Measurements from ENCODE around the gene HERC5. TPM values are rescaled to one million over a fixed set of nuclear protein-coding genes. Genes with fewer than 3 reads are reported as not detected.
A peak's percentile ranks its signal among the peaks of the same experiment; 100 is the strongest.
"Not testable (repeated sequence)": the region's sequence is repeated elsewhere in the genome, so short reads cannot be mapped to it uniquely, and the experiment has no call there.

Gene HERC5
- total and polyA plus RNA-seq, 3 experiments from 2014 or later: 7.0 to 14.3 (median 8.3) TPM

- Mint-ChIP-seq H3K27ac (no peak overlapping the region), H3K36me3 (no peaks in the 10 kb centered on the region)
- POLR2A ChIA-PET: no interaction called here
Measured at GRCh38 chr4:88537709-88538108, 80.8 kb downstream of the HERC5 start.

GRCh38 chr4:88539322-88540068, 82.6 kb downstream of the HERC5 start:
- H3K4me1 Mint-ChIP-seq; H3K27ac ChIP-seq (ENCODE audit: low read depth, low read length); H3K4me3 ChIP-seq (ENCODE audit: low read length); H3K36me3 ChIP-seq (ENCODE audit: insufficient read depth, low read length); H3K27me3 ChIP-seq (ENCODE audit: insufficient read depth, low read length, poor library complexity, severe bottlenecking); POLR2A ChIA-PET; H3K36me3 Mint-ChIP-seq; H3K9me3 ChIP-seq (ENCODE audit: low read length); H3K9me3 Mint-ChIP-seq; H3K4me1 ChIP-seq (ENCODE audit: insufficient read depth, low read length); H3K27me3 Mint-ChIP-seq: not testable (repeated sequence)
- Mint-ChIP-seq H3K4me3 (peak overlapping the region in 1 of 7 donors; percentile 50), H3K27ac (peak overlapping the region in 2 of 8 donors; percentile 41 to 85)
- CTCF ChIA-PET: interaction anchor here (0.6 to 3.5 kb wide), 42 partner anchors 9 to 598 kb away, joined by 3 to 24 read pairs (median 4); partner anchors contain the start of gene PYURF
- peak; percentile 57 to 81 (median 63) for DNase-seq

More at GRCh38 chr4:88537709-88538108, 80.8 kb downstream of the HERC5 start:
- H3K27ac ChIP-seq (ENCODE audit: low read depth, low read length): no peak overlapping the region
- H3K4me1 ChIP-seq (ENCODE audit: insufficient read depth, low read length): peaks cover 4% of the 10 kb centered on the region
- H3K9me3 ChIP-seq (ENCODE audit: low read length): no peaks in the 10 kb centered on the region
- no peaks in the 10 kb centered on the region for H3K27me3 Mint-ChIP-seq
- H3K4me1 Mint-ChIP-seq: peaks cover 5 to 9% (median 6%) of the 10 kb centered on the region in 3 donors
- CTCF ChIA-PET: interaction anchor here (0.8 to 1.4 kb wide), 3 partner anchors 11 to 160 kb away, joined by 3 read pairs; partner anchors contain the start of gene NAP1L5
- no peaks in the 10 kb centered on the region for H3K27me3 ChIP-seq (ENCODE audit: insufficient read depth, low read length, poor library complexity, severe bottlenecking)
- no peak overlapping the region for H3K4me3 ChIP-seq (ENCODE audit: low read length)
- H3K4me3 Mint-ChIP-seq: no peak overlapping the region
- no peak for DNase-seq
- no peaks in the 10 kb centered on the region for H3K9me3 Mint-ChIP-seq
- H3K36me3 ChIP-seq (ENCODE audit: insufficient read depth, low read length): no peaks in the 10 kb centered on the region

- H3K9me3 Mint-ChIP-seq: no peaks in the 10 kb centered on the region
- CTCF ChIA-PET: no interaction called here
Measured at GRCh38 chr4:88549815-88550214, 92.9 kb downstream of the HERC5 start.

More at GRCh38 chr4:88549815-88550214, 92.9 kb downstream of the HERC5 start:
- Mint-ChIP-seq H3K4me1 (no peaks in the 10 kb centered on the region), H3K36me3 (no peaks in the 10 kb centered on the region), H3K27me3 (peaks cover 1 to 4% of the 10 kb centered on the region in 2 donors), H3K4me3 (no peak overlapping the region), H3K27ac (peak overlapping the region in 1 of 8 donors; percentile 19)
- no peaks in the 10 kb centered on the region for H3K9me3 ChIP-seq (ENCODE audit: low read length)
- POLR2A ChIA-PET: no interaction called here
- DNase-seq: no peak
- no peak overlapping the region for H3K4me3 ChIP-seq (ENCODE audit: low read length)
- no peak overlapping the region for H3K27ac ChIP-seq (ENCODE audit: low read depth, low read length)
- H3K36me3 ChIP-seq (ENCODE audit: insufficient read depth, low read length): no peaks in the 10 kb centered on the region
- no peaks in the 10 kb centered on the region for H3K4me1 ChIP-seq (ENCODE audit: insufficient read depth, low read length)
- H3K27me3 ChIP-seq (ENCODE audit: insufficient read depth, low read length, poor library complexity, severe bottlenecking): no peaks in the 10 kb centered on the region

Other genes with a start within 250 kb of the HERC5 start
- 10 to 100 TPM; 38.2 to 44.3 TPM for gene PPM1K, start 172.6 kb upstream of the HERC5 start, total RNA-seq
- gene PPM1K, start 172.6 kb upstream of the HERC5 start, polyA plus RNA-seq: 81.9 TPM
- gene HERC6, start 78.3 kb upstream of the HERC5 start, total RNA-seq: 1 to 10 TPM; 3.7 to 5.4 TPM
- gene HERC6, start 78.3 kb upstream of the HERC5 start, polyA plus RNA-seq: 27.0 TPM
- gene PYURF, start 66.7 kb downstream of the HERC5 start, total RNA-seq: 10 to 100 TPM; 68.4 to 70.0 TPM
- gene PYURF, start 66.7 kb downstream of the HERC5 start, polyA plus RNA-seq: 306 TPM
- gene HERC3, start 135.4 kb downstream of the HERC5 start, total RNA-seq: 10 to 100 TPM; 27.9 to 31.8 TPM
- 34.5 TPM for gene HERC3, start 135.4 kb downstream of the HERC5 start, polyA plus RNA-seq
- gene NAP1L5, start 240.7 kb downstream of the HERC5 start, total RNA-seq: 1 to 10 TPM; 4.4 to 4.8 TPM
- gene NAP1L5, start 240.7 kb downstream of the HERC5 start, polyA plus RNA-seq: 2.5 TPM

Measured in CD8-positive, alpha-beta memory T cell (primary cell).